HG03378 (cell line): ENCODE data around the gene VENTX.

Source experiments
- ATAC-seq: cut with Tn5 transposase; IDR thresholded peaks from one replicate; pipeline ENCODE4 v1.9.1; 2021; ENCODE audit warnings: mild to moderate bottlenecking, moderate library complexity; ENCODE audit not compliant: unreplicated experiment

Gene VENTX

GRCh38 chr10:133283931-133284330, 46.3 kb downstream of the VENTX start:
- ATAC-seq = no peak

GRCh38 chr10:133285217-133285616, 47.6 kb downstream of the VENTX start:
- ATAC-seq = no peak

GRCh38 chr10:133286366-133286765, 48.7 kb downstream of the VENTX start:
- no peak for ATAC-seq

- no peak for ATAC-seq
These were observed 50.3 kb downstream of the VENTX start for GRCh38 chr10:133287832-133288500.

- ATAC-seq = no peak
These were observed 52.1 kb downstream of the VENTX start for GRCh38 chr10:133289761-133290160.
